HG02973 (cell line): ENCODE data around the gene ALKBH3.

Source experiments
- ATAC-seq: cut with Tn5 transposase; IDR thresholded peaks from one replicate; pipeline ENCODE4 v1.9.1; 2021; ENCODE audit warnings: moderate library complexity; ENCODE audit not compliant: unreplicated experiment

Gene ALKBH3

DNA sequence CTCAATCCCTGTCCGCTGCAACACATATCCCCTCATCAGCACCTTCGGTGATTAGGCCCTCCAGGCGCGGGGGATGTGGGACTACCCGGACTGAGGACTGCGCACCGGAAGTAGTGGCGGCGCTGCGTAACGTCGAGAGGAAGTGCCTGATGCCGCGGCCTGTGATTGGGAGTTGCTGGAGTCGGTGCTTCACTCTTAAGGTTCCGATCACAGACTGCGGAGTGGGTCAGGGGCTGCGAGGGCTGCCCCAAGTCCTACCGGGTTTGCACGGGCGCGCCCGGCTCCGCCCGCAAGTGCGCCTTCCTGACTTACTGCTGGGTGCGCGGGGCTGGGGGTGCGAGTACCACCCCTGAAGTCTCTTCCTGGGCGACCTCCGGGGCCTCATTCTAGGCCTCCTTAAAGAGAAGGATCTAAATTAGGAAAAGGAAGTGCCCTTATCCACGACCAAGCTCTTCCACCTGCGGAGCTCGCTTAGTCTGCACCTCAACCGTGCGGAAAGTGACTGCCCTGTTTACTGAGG, at the start of gene ALKBH3:
TSS of gene ALKBH3 (plus strand) at position 192 of the 520 bp plus-strand sequence. CDS start 1,822 bp downstream, outside the sequence.
- peak; percentile 98 for ATAC-seq

DNA sequence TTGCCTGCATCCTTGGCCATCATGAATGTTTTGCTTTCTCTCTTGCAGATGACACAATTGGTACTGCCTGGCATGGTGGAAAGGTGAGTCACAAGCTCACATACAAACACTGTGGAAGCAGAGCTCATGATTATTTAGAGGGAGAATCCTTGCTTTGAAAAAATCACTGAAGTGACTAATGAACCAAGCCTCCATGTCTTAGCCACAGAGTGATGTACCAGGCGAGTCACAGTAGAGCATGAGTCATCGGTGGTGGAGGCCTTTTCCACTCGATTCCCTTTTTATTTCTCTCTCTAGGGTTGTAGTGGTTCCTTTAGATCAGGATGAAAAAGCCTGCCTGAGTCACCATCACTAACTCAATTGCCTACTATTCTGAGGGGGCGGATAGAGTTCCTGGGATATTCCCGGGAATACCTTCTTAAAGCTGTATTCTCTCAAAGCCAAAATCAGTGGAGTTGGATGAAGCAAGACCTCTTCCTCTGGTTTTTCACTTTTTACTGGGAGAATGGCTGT, 49.6 kb upstream of the ALKBH3 start:
- ATAC-seq, result no peak

DNA sequence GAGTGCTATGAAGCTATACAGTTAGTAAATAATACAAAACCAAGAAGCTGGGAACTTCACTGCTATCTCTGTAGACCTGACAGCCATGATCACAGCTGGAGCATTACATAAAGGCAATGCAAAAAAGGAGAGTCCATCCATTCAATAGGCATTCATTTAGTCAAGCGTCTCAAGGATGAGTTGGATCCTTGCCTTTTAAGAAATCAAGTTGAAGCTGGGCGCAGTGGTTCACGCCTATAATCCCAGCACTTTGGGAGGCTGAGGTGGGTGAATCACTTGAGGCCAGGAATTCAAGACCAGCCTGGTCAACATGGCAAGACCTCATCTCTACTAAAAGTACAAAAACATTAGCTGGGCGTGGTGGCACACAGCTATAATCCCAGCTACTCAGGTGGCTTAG, 48.1 kb upstream of the ALKBH3 start:
- ATAC-seq, result no peak

DNA sequence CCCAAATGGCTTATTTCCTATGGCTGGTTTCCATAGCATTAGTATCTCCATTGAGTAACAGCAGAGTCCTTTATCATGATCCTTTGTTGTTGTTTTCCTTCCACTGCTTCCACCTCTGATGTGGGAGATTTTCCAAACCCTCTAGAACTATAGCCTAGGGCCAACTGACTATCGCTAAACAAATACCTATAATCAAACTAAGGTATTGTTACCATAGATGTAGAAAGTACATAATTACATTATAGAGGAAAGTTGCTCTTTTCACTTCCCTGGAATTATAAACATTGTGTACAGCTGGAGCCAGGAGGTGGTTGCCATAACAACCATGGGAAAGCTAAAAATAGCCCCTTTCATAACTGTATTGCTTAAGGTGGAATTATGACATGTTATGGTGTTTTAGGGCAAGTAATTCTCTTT, 47.0 kb upstream of the ALKBH3 start:
- ATAC-seq, result no peak

DNA sequence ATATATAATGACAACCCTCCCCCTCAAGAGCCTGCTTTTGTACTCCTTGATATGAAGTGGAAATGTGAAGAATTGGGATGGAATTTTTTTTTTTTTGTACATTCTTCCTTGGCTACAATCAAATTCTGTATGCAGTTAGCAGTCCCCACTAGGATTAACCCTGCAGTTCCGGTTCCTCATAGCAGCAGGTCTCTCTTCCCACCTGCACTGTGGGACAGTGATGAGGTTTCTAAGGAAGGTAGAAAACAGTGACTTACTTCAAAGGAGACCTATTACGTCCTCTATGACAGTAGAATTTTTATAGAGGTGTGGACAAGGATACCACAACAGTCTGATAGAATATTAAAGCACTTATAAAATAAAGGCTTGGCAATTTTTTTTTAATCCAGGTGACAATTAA, 46.3 kb upstream of the ALKBH3 start:
- ATAC-seq, result no peak

DNA sequence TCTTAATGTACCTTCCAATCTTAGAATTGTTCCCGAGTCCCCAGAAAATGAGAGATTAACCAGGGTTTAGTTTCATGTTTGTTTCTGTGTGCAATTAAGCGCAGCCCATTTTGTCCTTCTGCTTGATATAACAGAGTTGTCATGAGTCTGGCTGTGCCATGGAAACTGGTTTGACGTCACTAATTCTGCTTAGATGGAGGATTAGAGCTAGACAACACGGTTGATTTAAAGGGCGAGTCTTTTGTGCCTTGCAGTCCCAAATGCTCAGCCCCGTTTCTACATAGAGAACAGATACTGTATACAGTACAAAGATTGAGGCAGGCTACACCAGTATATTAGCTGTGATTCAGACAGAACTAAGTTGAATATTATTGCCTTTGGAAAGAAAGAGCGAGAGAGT, 45.5 kb upstream of the ALKBH3 start:
- no peak for ATAC-seq

DNA sequence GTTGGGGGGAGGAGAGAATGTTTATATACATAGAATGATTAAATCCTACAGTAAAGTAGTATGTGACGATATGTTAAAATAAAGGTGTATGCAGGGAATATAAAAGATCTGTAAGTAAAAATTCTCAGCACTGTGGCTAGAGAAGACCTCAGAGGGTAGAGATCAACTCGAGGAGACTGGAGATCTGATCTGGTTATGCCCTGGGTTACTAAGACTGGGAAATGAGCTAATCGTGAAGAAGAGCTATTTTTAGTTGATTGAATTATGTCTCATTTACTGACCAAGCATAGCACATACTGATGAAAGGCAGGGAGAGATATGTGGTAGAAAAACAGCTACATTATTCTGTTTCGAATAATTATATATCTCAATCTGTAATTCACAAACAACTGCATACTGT, 42.8 kb upstream of the ALKBH3 start:
- no peak for ATAC-seq

DNA sequence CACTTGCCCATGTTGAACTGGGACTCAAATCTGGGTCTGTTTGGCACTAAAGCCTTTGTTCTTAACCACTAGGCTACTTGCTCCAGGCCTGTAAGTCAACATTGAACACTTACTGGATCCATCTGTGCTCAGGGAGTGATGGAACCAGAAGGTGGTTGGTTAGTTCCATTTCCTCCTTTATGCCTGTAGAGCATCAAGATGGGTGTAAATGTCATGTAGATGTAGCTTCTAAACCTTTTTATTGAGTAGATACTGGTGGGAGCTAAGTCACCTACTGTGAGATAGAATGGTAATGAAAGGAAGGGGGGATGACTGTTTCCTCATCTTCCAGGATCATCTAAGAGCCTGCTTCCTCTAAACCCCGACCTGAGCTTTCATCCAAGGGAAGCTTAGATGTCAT, 38.6 kb upstream of the ALKBH3 start:
- no peak for ATAC-seq

DNA sequence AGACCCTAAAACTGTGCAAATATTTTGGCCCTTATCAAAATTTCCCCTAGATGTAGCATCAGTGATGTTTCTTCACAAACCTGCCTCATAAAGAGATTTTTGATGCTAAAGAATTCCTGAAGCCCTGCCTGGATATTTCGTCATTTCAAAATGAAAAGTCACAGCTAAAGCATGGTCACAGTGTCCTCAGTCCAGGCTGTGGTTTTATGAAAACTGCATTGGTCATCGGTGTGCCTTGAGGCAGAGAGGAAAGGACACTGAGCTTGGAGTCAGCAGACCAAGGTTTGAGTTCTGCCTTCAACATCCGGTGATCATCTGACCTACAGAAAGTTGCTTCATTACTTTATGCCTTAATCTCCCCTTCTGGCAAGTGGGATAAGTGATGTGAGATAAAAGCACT, 34.8 kb upstream of the ALKBH3 start:
- ATAC-seq, result no peak

DNA sequence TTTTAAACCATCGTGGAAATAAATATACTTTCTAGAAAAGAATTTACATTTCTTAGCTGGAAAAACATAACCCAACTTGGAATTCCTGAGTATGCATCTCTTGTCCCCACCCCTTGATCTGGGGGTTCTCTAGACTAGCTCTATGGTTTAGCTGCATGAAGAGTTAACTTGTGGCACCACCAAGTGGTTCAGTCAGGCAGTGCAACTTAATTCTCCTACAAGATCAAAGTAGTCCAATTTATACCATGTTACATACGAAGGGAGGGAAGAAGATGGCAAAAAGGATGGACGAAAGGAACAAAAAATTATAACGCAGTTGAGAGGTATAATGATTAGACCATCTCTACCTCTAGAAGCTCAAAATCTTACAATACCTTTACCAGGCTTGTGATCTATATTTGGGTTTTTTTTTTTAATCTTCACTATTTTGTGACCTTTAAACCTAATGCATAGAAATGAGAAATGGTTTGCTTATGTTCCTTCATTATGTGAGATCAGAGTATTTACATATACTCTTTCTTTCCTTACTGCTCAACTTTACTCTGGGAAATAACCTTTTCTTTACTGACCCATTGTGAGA, 28.5 kb upstream of the ALKBH3 start:
- ATAC-seq, result peak; percentile 76

DNA sequence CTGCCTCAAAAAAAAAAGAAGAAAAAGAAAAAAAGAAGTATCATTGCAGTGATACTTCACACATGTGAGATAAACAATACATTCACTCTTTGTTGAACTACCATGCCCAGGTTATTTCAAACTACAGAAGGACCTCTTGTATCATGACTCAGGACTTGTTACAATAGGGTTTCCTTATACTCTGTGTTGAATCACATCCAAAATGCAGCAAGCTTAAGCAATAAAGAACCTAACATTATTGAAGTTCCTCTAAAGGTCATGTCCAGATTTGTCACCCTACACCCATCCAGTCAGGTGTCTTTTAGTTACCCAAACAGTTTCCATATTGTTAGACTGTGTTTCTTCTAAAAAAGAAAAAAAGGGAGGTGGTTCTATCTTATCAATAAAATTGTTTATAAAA, 26.9 kb upstream of the ALKBH3 start:
- ATAC-seq, result no peak

DNA sequence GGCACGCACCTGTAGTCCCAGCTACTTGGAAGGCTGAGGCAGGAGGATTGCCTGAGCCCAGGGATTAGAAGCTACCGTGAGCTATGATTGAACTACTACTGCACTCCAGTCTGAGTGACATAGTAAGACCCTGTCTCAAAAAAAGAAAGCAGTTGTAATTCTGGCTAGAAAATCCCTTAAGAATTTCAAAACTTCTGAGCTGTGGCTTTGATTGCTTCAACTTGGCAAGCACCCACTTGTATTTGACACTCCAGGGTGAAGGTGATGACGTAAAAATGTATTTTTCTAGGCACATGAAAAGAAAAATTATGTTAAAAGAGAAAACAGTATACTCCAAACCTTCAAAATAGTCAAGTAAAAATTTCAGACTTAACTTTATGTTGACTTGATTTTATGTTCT, 23.6 kb upstream of the ALKBH3 start:
- no peak for ATAC-seq

DNA sequence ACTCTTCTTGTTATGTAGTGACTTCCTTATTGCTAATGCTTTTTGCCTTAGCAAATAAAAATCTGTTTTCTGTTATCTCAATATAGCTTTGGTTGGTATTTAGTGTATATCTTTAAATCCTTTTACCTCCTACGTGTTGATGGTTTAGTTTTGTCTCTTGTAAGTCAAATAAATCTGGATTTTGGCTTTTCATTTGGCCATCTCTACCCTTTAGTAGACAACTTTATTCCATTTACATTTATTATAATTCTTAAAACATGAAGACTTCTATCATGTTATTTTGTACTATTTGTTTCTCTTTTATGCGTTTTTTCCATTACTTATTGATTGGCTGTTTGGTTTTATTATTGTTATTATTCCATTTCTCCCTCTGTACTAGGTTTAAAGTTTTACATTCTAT, 19.5 kb upstream of the ALKBH3 start:
- ATAC-seq, result no peak

DNA sequence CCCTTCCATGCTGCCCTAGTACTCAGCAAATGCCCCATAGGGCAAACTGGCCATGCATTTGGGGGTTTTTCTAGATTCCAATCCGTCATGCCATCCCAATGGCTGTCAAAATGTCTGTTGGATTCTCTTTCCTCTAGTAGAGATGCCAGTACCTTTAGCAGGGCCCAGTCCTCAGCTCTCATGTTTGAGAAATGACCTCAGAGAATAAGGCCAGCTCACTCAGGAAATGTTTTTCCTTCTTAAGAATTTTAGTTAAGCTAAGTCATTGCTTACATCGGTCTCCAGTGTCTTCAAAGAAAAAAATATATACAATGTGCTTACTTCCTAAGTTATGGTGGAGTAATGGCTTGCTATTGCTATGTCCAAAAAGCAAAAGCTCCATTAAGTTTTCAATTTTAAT, 14.1 kb upstream of the ALKBH3 start:
- ATAC-seq, result no peak

DNA sequence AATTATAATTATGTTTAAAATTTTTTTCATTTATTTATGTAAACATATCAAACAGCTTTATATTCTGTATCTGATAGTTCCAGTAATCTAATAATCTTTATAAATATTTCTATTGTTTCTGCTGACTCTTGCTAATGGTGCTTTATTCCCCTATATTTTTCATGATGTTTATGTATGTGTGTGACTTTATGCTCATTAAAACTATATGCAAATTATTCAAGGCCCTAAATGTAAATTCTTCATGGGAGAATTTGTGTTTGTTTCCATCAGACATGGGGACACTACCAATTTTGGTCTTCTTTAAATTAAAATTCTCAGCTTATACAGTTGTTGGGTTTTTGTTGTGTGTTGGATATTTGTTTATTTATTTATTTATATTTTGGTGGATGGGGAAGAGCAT, 13.7 kb upstream of the ALKBH3 start:
- ATAC-seq, result no peak

DNA sequence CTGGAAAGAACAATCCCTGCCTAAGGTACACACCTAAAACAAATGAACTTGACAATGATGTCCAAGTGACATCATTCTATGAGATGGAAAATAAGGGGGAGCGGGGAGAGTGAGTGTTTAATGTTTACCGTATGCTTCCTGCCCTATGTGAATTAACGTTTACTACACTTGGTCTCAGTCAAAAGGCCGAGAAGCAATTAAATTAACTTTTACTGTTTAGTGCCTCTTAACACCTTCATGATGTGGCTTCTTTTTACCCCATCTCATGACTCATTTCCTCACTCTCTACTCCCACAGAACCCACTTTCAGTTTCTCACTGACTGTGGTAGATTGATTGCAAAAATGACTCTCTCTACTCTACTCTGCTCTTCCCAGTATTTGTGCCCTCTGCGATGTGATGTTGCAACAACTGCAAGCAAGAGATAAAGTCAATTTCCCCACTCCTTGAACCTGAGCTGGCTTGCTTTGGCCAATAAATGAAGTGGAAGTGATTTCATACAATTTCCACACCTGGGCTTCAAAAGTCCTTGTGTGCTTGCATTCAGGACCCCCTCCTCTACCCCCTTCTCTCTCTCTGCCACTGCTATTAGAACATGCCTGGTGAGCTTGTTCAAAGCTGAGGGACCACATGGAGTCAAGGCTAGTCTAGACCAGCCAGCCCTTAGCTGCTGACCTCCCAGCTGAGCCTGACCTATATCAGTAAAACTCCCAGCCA, 11.6 kb upstream of the ALKBH3 start:
- ATAC-seq, result peak; percentile 100

DNA sequence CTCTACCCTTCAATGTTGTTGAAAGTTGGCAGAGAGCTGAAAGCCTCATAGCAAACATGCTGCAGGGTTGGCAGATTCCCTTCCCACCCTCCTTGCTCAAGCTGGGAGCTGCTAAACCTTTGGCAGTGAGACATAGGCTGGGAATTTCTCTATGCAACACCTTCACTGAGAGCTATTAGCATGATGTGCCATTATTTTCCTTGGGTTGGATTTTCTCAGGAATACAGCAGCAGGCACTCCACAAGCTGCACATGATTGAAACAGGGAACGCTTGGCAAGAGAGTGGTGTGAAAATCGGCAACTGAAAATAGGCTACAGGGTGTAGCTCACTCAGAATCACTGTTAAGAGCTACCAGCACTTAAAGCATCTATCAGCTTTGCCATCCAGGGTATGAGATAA, 9.6 kb upstream of the ALKBH3 start:
- no peak for ATAC-seq

DNA sequence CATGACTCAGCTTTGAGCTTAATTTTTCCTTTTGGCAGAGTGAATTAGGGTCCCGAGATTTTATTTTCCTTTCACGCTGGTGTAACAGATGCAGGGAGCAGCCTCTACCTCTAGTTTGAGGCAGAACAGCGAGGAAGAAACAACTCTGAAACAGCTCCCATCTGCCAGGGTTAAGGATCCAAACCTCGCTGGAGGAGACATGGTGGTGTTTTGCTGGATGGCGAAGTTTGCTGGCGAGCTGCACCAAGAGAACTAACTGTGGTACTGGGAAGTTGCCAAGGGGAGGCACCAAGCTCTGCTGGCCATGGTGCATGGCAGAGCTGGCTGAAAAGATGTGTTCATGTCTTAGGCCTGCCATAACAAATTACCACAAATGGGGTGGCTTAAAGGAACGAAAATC, 7.6 kb upstream of the ALKBH3 start:
- ATAC-seq, result no peak

DNA sequence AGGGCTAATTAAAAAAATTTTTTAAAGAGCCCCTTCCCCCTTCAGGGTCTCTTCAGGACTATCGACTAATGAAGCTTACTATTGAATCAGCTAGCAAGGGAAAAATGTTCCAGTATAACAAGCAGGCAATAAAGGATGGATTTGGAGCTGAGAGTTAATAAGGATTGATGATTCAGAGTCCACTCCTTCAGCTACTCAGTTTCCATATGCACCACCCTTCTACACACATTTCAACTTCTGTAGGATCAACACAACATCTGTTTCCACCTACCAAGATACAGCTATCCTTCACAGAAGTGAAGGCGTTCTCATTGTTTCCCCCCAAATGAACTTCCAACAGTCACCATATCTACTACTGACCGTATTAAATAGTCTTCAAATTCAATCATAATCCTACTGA, 6.6 kb upstream of the ALKBH3 start:
- ATAC-seq, result no peak

DNA sequence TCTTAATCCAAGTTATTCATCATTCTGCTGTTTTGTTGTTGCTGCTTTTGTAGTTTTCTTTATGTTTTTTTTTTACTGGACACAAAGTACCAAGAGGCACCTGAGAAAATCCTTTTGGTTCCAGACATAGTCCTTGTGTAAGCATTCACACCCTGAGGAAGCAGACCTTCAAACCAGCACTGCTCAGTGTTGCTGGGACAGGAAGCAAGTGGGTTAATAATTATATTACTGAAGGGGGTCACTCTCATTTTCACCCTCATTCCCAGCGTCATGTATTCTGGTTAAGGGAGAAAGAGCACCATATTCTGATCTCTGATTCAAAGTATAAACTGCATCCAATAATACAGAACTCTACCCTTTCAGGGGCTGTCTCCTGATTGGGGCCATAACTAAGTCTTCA, 5.9 kb upstream of the ALKBH3 start:
- no peak for ATAC-seq

DNA sequence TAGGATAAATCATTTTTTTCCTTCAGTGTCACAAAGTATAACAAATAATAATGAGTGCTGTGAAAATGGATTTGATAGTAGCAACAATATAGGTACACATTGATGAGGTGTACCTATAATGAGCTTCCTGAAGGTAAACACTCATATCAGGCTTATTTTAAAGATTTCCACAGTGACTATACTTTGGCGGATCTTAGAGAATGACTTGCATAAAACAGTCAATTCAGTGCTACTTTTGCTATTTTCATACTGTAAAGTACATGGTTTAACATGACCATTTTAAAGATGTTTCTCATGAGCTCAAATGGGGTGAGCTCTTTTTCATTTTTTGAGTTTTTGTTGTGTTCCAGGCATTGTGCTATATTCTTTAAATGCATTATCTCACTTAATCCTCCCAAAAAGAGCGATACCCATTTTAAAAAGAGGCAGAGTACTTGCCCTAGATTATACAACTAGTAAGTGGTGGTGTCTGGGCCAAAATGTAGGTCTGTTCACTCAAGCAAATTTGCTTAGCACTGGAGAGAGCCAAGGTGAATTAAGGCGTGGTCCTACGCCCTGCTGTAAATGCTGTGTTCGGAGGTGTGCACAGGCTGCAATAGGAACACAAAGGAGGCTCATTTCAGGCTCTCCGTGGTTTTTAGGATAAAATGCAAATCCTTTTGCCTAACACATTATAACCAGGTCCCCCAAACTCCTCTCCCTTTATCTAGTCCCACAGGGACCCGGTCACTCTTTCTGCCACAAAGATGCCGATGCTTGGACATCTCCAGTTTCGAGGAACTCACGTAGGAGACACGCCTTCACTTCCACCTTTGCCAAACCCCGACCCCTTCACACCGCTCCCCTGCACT, 617 bp upstream of the ALKBH3 start:
- ATAC-seq, result no peak

DNA sequence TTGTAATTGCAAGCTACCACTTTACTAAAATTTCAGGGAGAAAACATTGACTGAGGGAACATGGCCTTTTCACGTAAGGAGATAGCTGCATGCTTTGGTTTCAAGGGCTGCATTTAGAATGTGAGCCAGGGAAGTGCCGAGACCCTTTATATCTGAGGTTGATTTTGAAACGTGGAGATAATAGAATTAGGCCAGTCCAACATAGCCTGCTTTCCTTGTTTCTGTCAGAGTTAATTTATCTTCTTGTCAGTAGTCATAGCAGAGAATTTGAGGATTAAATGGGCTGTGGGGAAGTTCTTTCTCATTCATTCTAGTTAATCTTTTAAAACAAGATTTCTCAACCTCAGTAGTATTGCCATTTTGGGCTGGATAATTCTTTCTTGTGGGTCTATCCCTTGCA, 12.2 kb downstream of the ALKBH3 start:
- no peak for ATAC-seq
